H9 (cell line): ENCODE results near the gene PBOV1. TPM values are rescaled to one million over a fixed set of nuclear protein-coding genes. Genes with fewer than 3 reads are reported as not detected.

ENCODE experiments used
- DNase-seq: peaks from one replicate; pipeline ENCODE4 v3.0.0-alpha.2; 2017
- H2AFZ ChIP-seq: one replicate; pipeline ENCODE4 v1.6.1; 2013; ENCODE audit warnings: mild to moderate bottlenecking, low read length, control low read depth, moderate library complexity
- H2AK5ac ChIP-seq: 2 replicates; pipeline ENCODE4 v1.6.1; 2013; ENCODE audit warnings: low read length, control low read depth, mixed read lengths; ENCODE audit not compliant: insufficient read length
- H2BK120ac ChIP-seq: one replicate; pipeline ENCODE4 v1.6.1; 2013; ENCODE audit warnings: low read depth, mild to moderate bottlenecking, low read length, control low read depth, inconsistent platforms; ENCODE audit not compliant: poor library complexity, severe bottlenecking
- H2BK12ac ChIP-seq: 2 replicates; pipeline ENCODE4 v1.6.1; 2013; ENCODE audit warnings: low read length, control low read depth, mixed read lengths, low read depth; ENCODE audit not compliant: insufficient read length
- H2BK15ac ChIP-seq: 2 replicates; pipeline ENCODE4 v1.6.1; 2013; ENCODE audit warnings: low read depth, low read length, control low read depth
- H2BK20ac ChIP-seq: one replicate; pipeline ENCODE4 v1.6.1; 2013; ENCODE audit warnings: low read depth, mild to moderate bottlenecking, low read length, control low read depth, inconsistent platforms; ENCODE audit not compliant: poor library complexity, severe bottlenecking
- H2BK5ac ChIP-seq: 2 replicates; pipeline ENCODE4 v1.6.1; 2013; ENCODE audit warnings: low read length, control low read depth, mixed read lengths; ENCODE audit not compliant: insufficient read length
- H3K14ac ChIP-seq: 2 replicates; pipeline ENCODE4 v1.6.1; 2013; ENCODE audit warnings: low read length, control low read depth; ENCODE audit not compliant: insufficient read depth
- H3K18ac ChIP-seq: 2 replicates; pipeline ENCODE4 v1.6.1; 2013; ENCODE audit warnings: low read depth, mild to moderate bottlenecking, mixed read lengths, low read length, control low read depth; ENCODE audit not compliant: insufficient read length
- H3K23ac ChIP-seq: 2 replicates; pipeline ENCODE4 v1.6.1; 2013; ENCODE audit warnings: low read length, control low read depth, mixed read lengths, low read depth; ENCODE audit not compliant: insufficient read length
- H3K23me2 ChIP-seq: 2 replicates; pipeline ENCODE4 v1.6.1; 2013; ENCODE audit warnings: low read depth, mild to moderate bottlenecking, mixed read lengths, low read length, control low read depth; ENCODE audit not compliant: insufficient read length, poor library complexity, severe bottlenecking
- H3K27ac ChIP-seq: 2 replicates; pipeline ENCODE4 v1.5.1; 2013; ENCODE audit warnings: low read length, control low read depth, mixed read lengths, low read depth; ENCODE audit not compliant: insufficient read length
- H3K27me3 ChIP-seq: 2 replicates; pipeline ENCODE4 v1.6.1; 2013; ENCODE audit warnings: low read length, control low read depth, inconsistent platforms; ENCODE audit not compliant: insufficient read depth
- H3K4ac ChIP-seq: 2 replicates; pipeline ENCODE4 v1.6.1; 2013; ENCODE audit warnings: low read depth, mild to moderate bottlenecking, control low read depth, inconsistent platforms, low read length, moderate library complexity
- H3K4me1 ChIP-seq: 2 replicates; pipeline ENCODE4 v1.6.1; 2013; ENCODE audit warnings: low read length, control low read depth, inconsistent platforms; ENCODE audit not compliant: insufficient read depth
- H3K4me2 ChIP-seq: 2 replicates; pipeline ENCODE4 v1.6.1; 2013; ENCODE audit warnings: low read length, control low read depth, mixed read lengths; ENCODE audit not compliant: insufficient read length, insufficient read depth
- H3K56ac ChIP-seq: 2 replicates; pipeline ENCODE4 v1.6.1; 2013; ENCODE audit warnings: low read depth, mild to moderate bottlenecking, mixed read lengths, low read length, control low read depth; ENCODE audit not compliant: insufficient read length
- H3K79me1 ChIP-seq: 2 replicates; pipeline ENCODE4 v1.6.1; 2013; ENCODE audit warnings: low read depth, mild to moderate bottlenecking, moderate library complexity, low read length, control low read depth, inconsistent platforms; ENCODE audit not compliant: insufficient read depth, poor library complexity, severe bottlenecking
- H3K79me2 ChIP-seq: 2 replicates; pipeline ENCODE4 v1.6.1; 2013; ENCODE audit warnings: low read length, control low read depth, inconsistent platforms; ENCODE audit not compliant: insufficient read depth
- H3K9ac ChIP-seq: 2 replicates; pipeline ENCODE4 v1.6.1; 2013; ENCODE audit warnings: low read length, control low read depth, mixed read lengths; ENCODE audit not compliant: insufficient read length; ENCODE audit errors: extremely low read depth
- H3K9me3 ChIP-seq: one replicate; pipeline ENCODE4 v1.6.1; 2013; ENCODE audit warnings: low read depth, low read length, inconsistent platforms; ENCODE audit not compliant: control insufficient read depth
- H3T11ph ChIP-seq: one replicate; pipeline ENCODE4 v1.6.1; 2013; ENCODE audit warnings: mild to moderate bottlenecking, low read length, control low read depth, inconsistent platforms
- H4K20me1 ChIP-seq: one replicate; pipeline ENCODE4 v1.6.1; 2013; ENCODE audit not compliant: control insufficient read depth, insufficient read length, insufficient read depth
- H4K5ac ChIP-seq: 2 replicates; pipeline ENCODE4 v1.6.1; 2013; ENCODE audit warnings: low read depth, mild to moderate bottlenecking, mixed read lengths, low read length, control low read depth; ENCODE audit not compliant: insufficient read length
- H4K8ac ChIP-seq: replicated peaks from 2 replicates; pipeline ENCODE4 v1.6.1; 2013; ENCODE audit warnings: low read length, control low read depth, mixed read lengths, low read depth; ENCODE audit not compliant: insufficient read length
- H4K91ac ChIP-seq: 2 replicates; pipeline ENCODE4 v1.6.1; 2013; ENCODE audit warnings: low read depth, mild to moderate bottlenecking, moderate library complexity, mixed read lengths, low read length, control low read depth; ENCODE audit not compliant: insufficient read length
- H3K27ac Mint-ChIP-seq, 3 experiments: 2 replicates in 2 of 3; 3 replicates in 1 of 3; pipeline ENCODE4 v1.8.0; 2020 to 2021; ENCODE audit warnings: mixed read lengths in 3 of 3, mild to moderate bottlenecking in 1 of 3, moderate library complexity in 1 of 3
- H3K27me3 Mint-ChIP-seq: 2 replicates; pipeline ENCODE4 v1.8.0; 2021; ENCODE audit warnings: low read depth, mild to moderate bottlenecking, moderate library complexity, mixed read lengths
- H3K36me3 Mint-ChIP-seq, 3 experiments: 2 replicates in 2 of 3; 3 replicates in 1 of 3; pipeline ENCODE4 v1.8.0; 2020 to 2021; ENCODE audit warnings: low read depth in 3 of 3, mixed read lengths in 3 of 3; ENCODE audit not compliant: insufficient read depth in 1 of 3
- H3K4me1 Mint-ChIP-seq, 2 experiments: 2 replicates each; pipeline ENCODE4 v1.8.0; 2020; ENCODE audit warnings: mixed read lengths in 2 of 2
- H3K4me3 Mint-ChIP-seq, 2 experiments: 2 replicates in 1 of 2; 3 replicates in 1 of 2; pipeline ENCODE4 v1.8.0; 2020 to 2021; ENCODE audit warnings: mild to moderate bottlenecking in 2 of 2, mixed read lengths in 2 of 2, moderate library complexity in 1 of 2
- H3K9me3 Mint-ChIP-seq, 2 experiments: 2 replicates in 1 of 2; 3 replicates in 1 of 2; pipeline ENCODE4 v1.8.0; 2020; ENCODE audit warnings: mild to moderate bottlenecking in 2 of 2, mixed read lengths in 2 of 2, moderate library complexity in 1 of 2
- WGBS: extraction: QIAGEN DNeasy Blood & Tissue Kit; methylation state at CpG from one replicate; pipeline ENCODE4 v1.1.7; 2013; ENCODE audit warnings: missing lambda C conversion rate, low lambda C conversion rate, mixed read lengths; ENCODE audit not compliant: insufficient read length; ENCODE audit errors: extremely low coverage; 5-methylcytosine and 5-hydroxymethylcytosine counted together
- total RNA-seq: library from RNA; stranded (reverse); gene quantifications from 2 replicates; pipeline ENCODE4 v1.2.1, GENCODE V29; 2021
- TF ChIP-seq, protein P1 (sequence below): fragments of 200-600 bp; sonication (generic); conservative IDR thresholded peaks from 3 replicates; pipeline ENCODE4 v1.8.0; 2021; ENCODE audit warnings: antibody characterized with exemption, mild to moderate bottlenecking

PBOV1 gene
- total RNA-seq, 1 experiment from 2014 or later = not detected

DNA sequence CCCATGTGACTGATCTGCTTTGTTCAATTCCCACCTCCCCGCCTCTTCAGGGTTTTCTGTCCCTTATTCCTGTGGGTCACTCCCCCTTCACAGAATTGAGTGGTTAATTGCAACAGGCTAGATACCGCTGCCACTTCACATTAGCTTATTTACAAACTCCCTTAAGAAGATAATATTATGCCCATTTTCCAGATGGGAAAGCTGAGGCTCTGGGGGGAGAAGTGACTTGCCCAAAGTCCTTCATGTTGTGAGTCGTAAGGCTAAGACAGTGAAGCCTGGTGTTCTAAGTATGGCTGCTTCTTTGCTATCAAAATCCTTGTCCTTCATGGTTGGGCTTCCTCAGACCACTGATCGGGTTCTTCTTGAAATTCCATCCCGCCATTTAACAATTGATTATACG, 39.9 kb upstream of the PBOV1 start:
- H2BK12ac ChIP-seq = no peak overlapping the region
- no peak overlapping the region for H4K91ac ChIP-seq
- H2BK15ac ChIP-seq = no peak overlapping the region
- H3K9ac ChIP-seq = no peak overlapping the region
- H3K4ac ChIP-seq = no peak overlapping the region
- no peak overlapping the region for H4K8ac ChIP-seq
- no peak overlapping the region for H3K4me2 ChIP-seq
- no peaks in the 10 kb centered on the region for H3K27me3 ChIP-seq
- H3K79me2 ChIP-seq = no peaks in the 10 kb centered on the region
- DNase-seq = no peak
- TF ChIP-seq, protein P1, sequence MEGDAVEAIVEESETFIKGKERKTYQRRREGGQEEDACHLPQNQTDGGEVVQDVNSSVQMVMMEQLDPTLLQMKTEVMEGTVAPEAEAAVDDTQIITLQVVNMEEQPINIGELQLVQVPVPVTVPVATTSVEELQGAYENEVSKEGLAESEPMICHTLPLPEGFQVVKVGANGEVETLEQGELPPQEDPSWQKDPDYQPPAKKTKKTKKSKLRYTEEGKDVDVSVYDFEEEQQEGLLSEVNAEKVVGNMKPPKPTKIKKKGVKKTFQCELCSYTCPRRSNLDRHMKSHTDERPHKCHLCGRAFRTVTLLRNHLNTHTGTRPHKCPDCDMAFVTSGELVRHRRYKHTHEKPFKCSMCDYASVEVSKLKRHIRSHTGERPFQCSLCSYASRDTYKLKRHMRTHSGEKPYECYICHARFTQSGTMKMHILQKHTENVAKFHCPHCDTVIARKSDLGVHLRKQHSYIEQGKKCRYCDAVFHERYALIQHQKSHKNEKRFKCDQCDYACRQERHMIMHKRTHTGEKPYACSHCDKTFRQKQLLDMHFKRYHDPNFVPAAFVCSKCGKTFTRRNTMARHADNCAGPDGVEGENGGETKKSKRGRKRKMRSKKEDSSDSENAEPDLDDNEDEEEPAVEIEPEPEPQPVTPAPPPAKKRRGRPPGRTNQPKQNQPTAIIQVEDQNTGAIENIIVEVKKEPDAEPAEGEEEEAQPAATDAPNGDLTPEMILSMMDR = no peak
- no peaks in the 10 kb centered on the region for H3K23me2 ChIP-seq
- H2AFZ ChIP-seq = no peak overlapping the region
- no peak overlapping the region for H2BK120ac ChIP-seq
- no peak overlapping the region for H2BK5ac ChIP-seq
- Mint-ChIP-seq H3K4me1 (no peaks in the 10 kb centered on the region), H3K27ac (no peak overlapping the region; a peak in 1 of 7 replicates), H3K9me3 (no peaks in the 10 kb centered on the region), H3K27me3 (no peaks in the 10 kb centered on the region), H3K36me3 (peaks cover 6 to 27% (median 27%) of the 10 kb centered on the region in 3 experiments; a peak in 6 of 7 replicates), H3K4me3 (no peak overlapping the region)
- H3K4me1 ChIP-seq = no peaks in the 10 kb centered on the region
- H3K79me1 ChIP-seq = no peaks in the 10 kb centered on the region
- no peak overlapping the region for H3K56ac ChIP-seq
- no peak overlapping the region for H3K23ac ChIP-seq
- H3T11ph ChIP-seq = no peak overlapping the region
- no peak overlapping the region for H2AK5ac ChIP-seq
- H3K18ac ChIP-seq = no peak overlapping the region
- H3K14ac ChIP-seq = no peak overlapping the region
- H2BK20ac ChIP-seq = no peak overlapping the region
- no peaks in the 10 kb centered on the region for H4K20me1 ChIP-seq
- H3K27ac ChIP-seq = no peak overlapping the region
- no CpG with 5 or more reads among the region's 6 CpGs for WGBS
- no peak overlapping the region for H4K5ac ChIP-seq
- no peaks in the 10 kb centered on the region for H3K9me3 ChIP-seq
